HepG2 (cell line): ENCODE measurements around the gene MESD. TPM values are rescaled to one million over a fixed set of nuclear protein-coding genes. Genes with fewer than 3 reads are reported as not detected.

Experiments
- FOXK1 ChIP-seq: sonication (generic); formaldehyde crosslinking; IDR thresholded peaks from 2 replicates; pipeline ENCODE4 v1.4.0; 2020; ENCODE audit warnings: low read depth, missing genetic modification reagents, borderline replicate concordance
- IRF2 ChIP-seq: IDR thresholded peaks from 2 replicates; pipeline ENCODE4 v1.6.1; 2018; ENCODE audit warnings: missing genetic modification reagents, missing compliant biosample characterization
- KAT8 ChIP-seq: IDR thresholded peaks from 2 replicates; pipeline ENCODE4 v1.6.1; 2016; ENCODE audit warnings: missing genetic modification reagents, missing compliant biosample characterization
- PLRG1 ChIP-seq: fragments of 450-650 bp; conservative IDR thresholded peaks from 2 replicates; pipeline ENCODE4 v1.6.1; 2016
- SKI ChIP-seq: fragments of 450-650 bp; IDR thresholded peaks from one replicate; pipeline ENCODE4 v1.6.1; 2018; ENCODE audit warnings: mild to moderate bottlenecking; ENCODE audit not compliant: partially characterized antibody
- SP2 ChIP-seq: sonication (generic); formaldehyde crosslinking; IDR thresholded peaks from 2 replicates; pipeline ENCODE4 v1.5.1; 2020; ENCODE audit warnings: mild to moderate bottlenecking, missing genetic modification reagents
- ZBTB3 ChIP-seq: sonication (generic); formaldehyde crosslinking; IDR thresholded peaks from 2 replicates; pipeline ENCODE4 v1.4.0; 2020; ENCODE audit warnings: low read depth, mild to moderate bottlenecking, moderate library complexity, missing genetic modification reagents, borderline replicate concordance
- ZIK1 ChIP-seq: sonication (generic); formaldehyde crosslinking; IDR thresholded peaks from 2 replicates; pipeline ENCODE4 v1.5.0; 2020; ENCODE audit warnings: mild to moderate bottlenecking, low read depth, missing genetic modification reagents, borderline replicate concordance
- ZNF773 ChIP-seq: sonication (generic); formaldehyde crosslinking; IDR thresholded peaks from 2 replicates; pipeline ENCODE4 v1.4.0; 2020; ENCODE audit warnings: missing genetic modification reagents, borderline replicate concordance
- polyA plus RNA-seq, 8 experiments: library from polyadenylated mRNA; depleted of rRNA in 3 of 8; stranded (reverse) in 7 of 8; unstranded in 1 of 8; fragments of >200 nt; fragmentation: Illumina TruSeq in 4 of 8; extraction: Trizol in 4 of 8; gene quantifications; 2 replicates each; pipeline versions ENCODE4 v1.2.1 to v1.2.3, GENCODE V29; 2011 to 2016; ENCODE audit warnings: low read depth in 4 of 8, missing spikeins in 1 of 8, mixed read lengths in 1 of 8; ENCODE audit not compliant: insufficient read depth in 1 of 8
- total RNA-seq, 5 experiments: library from RNA; depleted of rRNA; stranded (reverse); fragments of >200 nt; fragmentation: Illumina TruSeq; extraction: Trizol; gene quantifications; 2 replicates each; pipeline ENCODE4 v1.2.3, GENCODE V29; 2016; ENCODE audit warnings: low read depth in 1 of 5
- TF ChIP-seq, protein P1 (sequence below): sonication (generic); formaldehyde crosslinking; IDR thresholded peaks from 2 replicates; pipeline ENCODE4 v1.4.0; 2020; ENCODE audit warnings: mild to moderate bottlenecking, missing genetic modification reagents
- TF ChIP-seq, protein P2 (sequence below), 2 experiments: sonication (generic) in 1 of 2; formaldehyde crosslinking in 1 of 2; IDR thresholded peaks; 2 replicates each; pipeline versions ENCODE4 v1.6.1 to v1.9.0; 2014 to 2022; ENCODE audit warnings: antibody characterized with exemption in 1 of 2, borderline replicate concordance in 1 of 2, inconsistent platforms in 1 of 2, low read depth in 1 of 2, missing genetic modification reagents in 1 of 2

MESD gene
- total and polyA plus RNA-seq, 2 of the 13 experiments (the other 11 are each of a cell fraction or from before 2014, with no cell fraction given) = 18.0 to 46.2 TPM

DNA sequence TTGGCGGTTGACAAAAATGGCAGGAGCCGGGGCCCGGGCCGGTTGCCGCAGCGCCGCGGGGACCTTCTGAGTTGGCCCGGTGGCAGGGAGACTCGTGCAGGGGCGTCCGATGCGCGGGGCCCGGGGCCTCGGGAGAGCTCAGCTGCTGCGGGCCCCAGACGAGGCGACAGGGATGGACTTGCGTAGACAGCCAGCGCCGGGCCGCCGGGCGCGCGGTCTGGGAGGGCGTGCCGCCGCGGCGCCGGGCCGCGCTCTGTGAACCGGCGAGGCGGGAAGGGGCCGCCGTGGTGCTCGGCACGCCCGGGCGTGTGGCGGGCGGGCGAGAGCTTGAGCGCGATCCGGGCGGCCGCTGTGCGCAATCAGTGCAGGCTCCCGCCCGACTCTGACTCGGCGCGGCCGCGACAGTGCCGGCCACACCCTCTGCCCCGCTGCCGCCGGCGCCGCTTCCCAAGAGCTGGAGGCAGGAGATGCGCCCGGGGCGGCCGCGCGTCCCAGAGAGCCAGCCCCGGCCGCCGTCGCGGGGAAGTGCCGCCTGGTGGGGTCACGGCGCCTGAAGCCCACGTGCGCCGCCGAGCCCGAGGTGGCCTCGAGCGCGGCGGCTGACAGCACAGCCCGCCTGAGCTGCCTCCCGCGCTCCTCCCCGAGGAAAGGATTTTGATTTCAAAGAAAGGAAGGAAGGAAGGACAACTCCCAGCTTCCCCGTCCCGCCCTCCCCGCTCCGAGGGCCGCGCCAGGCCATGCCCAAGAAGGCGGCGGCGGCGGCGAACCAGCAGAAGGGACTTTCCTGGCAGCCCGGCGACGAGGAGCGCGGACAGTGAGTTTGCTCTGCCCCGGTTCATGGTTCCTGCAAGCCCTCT is 11.8 kb upstream of the MESD start (continued):
- TF ChIP-seq, protein P1, sequence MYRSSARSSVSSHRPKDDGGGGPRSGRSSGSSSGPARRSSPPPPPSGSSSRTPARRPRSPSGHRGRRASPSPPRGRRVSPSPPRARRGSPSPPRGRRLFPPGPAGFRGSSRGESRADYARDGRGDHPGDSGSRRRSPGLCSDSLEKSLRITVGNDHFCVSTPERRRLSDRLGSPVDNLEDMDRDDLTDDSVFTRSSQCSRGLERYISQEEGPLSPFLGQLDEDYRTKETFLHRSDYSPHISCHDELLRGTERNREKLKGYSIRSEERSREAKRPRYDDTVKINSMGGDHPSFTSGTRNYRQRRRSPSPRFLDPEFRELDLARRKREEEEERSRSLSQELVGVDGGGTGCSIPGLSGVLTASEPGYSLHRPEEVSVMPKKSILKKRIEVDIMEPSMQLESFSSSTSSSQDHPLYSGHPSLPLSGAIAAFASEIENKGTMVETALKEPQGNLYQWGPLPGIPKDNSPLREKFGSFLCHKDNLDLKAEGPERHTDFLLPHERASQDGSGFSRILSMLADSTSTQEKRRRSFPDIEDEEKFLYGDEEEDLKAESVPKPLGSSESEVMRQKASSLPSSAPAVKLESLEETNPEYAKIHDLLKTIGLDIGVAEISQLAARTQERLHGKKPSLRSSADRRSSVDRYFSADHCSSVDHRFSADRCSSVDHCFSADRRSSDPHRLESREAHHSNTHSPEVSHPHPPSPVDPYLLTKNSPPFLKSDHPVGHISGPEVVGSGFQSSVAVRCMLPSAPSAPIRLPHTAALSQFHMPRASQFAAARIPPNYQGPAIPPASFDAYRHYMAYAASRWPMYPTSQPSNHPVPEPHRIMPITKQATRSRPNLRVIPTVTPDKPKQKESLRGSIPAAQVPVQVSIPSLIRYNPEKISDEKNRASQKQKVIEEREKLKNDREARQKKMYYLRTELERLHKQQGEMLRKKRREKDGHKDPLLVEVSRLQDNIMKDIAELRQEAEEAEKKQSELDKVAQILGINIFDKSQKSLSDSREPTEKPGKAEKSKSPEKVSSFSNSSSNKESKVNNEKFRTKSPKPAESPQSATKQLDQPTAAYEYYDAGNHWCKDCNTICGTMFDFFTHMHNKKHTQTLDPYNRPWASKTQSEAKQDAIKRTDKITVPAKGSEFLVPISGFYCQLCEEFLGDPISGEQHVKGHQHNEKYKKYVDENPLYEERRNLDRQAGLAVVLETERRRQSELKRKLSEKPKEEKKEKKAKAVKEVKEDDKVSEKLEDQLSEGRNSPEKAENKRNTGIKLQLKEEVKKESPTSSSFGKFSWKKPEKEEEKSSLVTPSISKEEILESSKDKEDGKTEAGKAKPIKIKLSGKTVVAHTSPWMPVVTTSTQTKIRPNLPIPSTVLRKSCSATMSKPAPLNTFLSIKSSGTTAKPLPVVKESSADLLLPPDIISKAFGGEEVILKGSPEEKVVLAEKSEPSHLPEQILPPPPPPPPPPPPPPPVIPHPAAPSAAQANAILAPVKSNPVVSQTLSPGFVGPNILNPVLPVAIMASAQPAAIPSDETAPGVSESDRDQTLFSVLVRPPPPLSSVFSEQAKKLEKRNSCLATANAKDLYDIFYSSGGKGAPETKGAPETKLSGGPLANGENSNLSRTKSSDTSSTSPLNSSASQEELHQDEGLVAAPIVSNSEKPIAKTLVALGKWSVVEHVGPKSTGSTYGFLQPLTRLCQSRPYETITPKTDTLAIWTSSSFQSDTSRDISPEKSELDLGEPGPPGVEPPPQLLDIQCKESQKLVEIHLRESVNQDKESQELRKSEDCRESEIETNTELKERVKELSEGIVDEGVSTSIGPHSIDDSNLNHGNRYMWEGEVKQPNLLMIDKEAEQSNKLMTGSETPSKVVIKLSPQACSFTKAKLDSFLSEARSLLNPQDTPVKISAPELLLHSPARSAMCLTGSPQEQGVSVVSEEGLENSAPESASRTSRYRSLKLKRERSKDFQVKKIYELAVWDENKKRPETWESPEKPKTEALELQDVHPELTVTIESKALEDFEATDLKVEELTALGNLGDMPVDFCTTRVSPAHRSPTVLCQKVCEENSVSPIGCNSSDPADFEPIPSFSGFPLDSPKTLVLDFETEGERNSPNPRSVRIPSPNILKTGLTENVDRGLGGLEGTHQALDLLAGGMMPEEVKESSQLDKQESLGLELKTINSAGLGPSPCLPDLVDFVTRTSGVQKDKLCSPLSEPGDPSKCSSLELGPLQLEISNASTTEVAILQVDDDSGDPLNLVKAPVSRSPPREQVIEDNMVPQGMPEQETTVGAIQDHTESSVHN = no peak
- peak; percentile 10 for TF ChIP-seq SKI
- TF ChIP-seq SP2 (CRISPR knock-in tag) = peak; percentile 21; the same call in 1 of the 2 replicates
- TF ChIP-seq, protein P2, sequence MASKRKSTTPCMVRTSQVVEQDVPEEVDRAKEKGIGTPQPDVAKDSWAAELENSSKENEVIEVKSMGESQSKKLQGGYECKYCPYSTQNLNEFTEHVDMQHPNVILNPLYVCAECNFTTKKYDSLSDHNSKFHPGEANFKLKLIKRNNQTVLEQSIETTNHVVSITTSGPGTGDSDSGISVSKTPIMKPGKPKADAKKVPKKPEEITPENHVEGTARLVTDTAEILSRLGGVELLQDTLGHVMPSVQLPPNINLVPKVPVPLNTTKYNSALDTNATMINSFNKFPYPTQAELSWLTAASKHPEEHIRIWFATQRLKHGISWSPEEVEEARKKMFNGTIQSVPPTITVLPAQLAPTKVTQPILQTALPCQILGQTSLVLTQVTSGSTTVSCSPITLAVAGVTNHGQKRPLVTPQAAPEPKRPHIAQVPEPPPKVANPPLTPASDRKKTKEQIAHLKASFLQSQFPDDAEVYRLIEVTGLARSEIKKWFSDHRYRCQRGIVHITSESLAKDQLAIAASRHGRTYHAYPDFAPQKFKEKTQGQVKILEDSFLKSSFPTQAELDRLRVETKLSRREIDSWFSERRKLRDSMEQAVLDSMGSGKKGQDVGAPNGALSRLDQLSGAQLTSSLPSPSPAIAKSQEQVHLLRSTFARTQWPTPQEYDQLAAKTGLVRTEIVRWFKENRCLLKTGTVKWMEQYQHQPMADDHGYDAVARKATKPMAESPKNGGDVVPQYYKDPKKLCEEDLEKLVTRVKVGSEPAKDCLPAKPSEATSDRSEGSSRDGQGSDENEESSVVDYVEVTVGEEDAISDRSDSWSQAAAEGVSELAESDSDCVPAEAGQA (IDR thresholded peaks at IDR 0.05; ENCODE audit: low read depth) = no peak
- TF ChIP-seq, protein P2 (CRISPR knock-in tag; IDR thresholded peaks at IDR 0.05; ENCODE audit: borderline replicate concordance) = peak; percentile 59; the same call in 1 of the 2 replicates
- 0 out of 2 replicates have a peak, but pooled peaks have one; percentile 63 for TF ChIP-seq ZNF773 (CRISPR knock-in tag)
- TF ChIP-seq ZBTB3 (CRISPR knock-in tag) = no peak
- TF ChIP-seq IRF2 (CRISPR knock-in tag) = no peak
- peak; percentile 54; the same call in 1 of the 2 replicates for TF ChIP-seq ZIK1
- no peak for TF ChIP-seq FOXK1 (CRISPR knock-in tag)
- no peak for TF ChIP-seq PLRG1
- TF ChIP-seq KAT8 (CRISPR knock-in tag) = no peak
